ENCODE data around the gene ASAP2.
"Not testable (repeated sequence)": the region's sequence is repeated elsewhere in the genome, so short reads cannot be mapped to it uniquely, and the experiment has no call there.

The ASAP2 gene

DNA sequence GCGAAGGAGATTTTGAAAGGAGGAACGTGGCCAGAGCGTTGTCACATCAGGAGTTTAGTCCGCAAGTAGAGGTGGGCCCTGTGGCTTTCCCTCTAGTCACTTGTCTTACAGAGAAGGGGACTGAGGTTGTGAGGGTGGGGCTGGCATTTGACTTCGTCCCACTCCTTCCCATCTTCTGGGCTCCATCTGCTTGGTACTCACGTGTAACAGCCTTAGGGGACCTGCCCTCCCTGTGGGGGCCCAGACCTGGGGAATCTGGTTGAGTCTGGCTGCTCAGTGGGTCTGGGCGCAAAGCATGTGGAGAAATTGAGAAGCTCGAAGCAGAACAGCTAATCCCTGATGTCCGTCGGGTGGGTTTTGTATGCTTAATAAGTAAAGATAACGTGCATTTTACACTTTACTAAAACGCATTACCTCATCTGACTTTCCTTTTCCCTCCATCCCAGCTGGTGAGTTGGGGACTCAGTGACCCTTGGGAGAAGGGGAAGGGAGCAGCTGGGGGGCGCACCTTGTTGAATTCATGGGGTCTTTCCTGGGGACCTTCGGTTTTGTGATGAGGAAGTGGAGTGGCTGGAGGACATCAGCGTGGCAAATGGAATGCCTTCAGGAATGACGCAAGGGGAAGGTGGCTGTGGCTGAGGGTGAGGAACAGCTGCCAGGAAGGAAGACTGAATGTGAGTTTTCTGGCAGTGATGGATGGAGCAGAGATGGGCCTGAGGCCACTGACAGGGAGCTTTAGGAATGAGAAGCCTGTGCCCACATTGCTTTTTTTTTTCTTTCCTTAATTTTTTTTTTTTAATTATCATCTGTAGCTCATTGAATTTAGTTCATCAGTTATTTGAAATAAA is 44.8 kb downstream of the ASAP2 start:
- no peaks in the 10 kb centered on the region for H3K4me1 Mint-ChIP-seq
- H3K36me3 Mint-ChIP-seq, result no peaks in the 10 kb centered on the region
- H3K9me3 Mint-ChIP-seq, result no peaks in the 10 kb centered on the region
- peaks cover 17% of the 10 kb centered on the region for H3K27me3 Mint-ChIP-seq
- H3K4me3 Mint-ChIP-seq, result no peak overlapping the region
- H3K27ac Mint-ChIP-seq, result no peak overlapping the region
- ATAC-seq (ENCODE audit: low read depth) (no peak), DNase-seq (ENCODE audit: low spot score in 2 of 2) (no peak)

DNA sequence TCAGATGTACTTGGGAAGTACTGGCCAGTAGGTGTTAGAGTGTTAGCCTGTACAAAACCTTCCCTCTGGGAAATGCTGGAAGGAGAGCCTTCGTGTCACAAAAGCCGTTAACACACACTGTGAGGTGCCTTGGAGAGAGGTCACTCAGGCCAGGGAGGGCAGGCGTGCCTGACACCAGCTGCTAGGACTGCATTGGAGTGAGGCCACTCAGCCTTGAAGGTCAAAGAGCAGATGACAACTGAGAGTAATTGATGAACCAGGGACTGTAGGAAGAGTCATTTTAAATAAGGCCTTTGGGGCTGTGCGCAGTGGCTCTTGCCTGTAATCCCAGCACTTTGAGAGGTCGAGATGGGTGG is 45.4 kb downstream of the ASAP2 start:
- Mint-ChIP-seq H3K36me3 (no peaks in the 10 kb centered on the region), H3K27me3 (peaks cover 13% of the 10 kb centered on the region), H3K4me1 (no peaks in the 10 kb centered on the region), H3K9me3 (no peaks in the 10 kb centered on the region), H3K4me3 (no peak overlapping the region), H3K27ac (no peak overlapping the region)
- no peak for ATAC-seq (ENCODE audit: low read depth)
- no peak for DNase-seq (ENCODE audit: low spot score in 2 of 2)

DNA sequence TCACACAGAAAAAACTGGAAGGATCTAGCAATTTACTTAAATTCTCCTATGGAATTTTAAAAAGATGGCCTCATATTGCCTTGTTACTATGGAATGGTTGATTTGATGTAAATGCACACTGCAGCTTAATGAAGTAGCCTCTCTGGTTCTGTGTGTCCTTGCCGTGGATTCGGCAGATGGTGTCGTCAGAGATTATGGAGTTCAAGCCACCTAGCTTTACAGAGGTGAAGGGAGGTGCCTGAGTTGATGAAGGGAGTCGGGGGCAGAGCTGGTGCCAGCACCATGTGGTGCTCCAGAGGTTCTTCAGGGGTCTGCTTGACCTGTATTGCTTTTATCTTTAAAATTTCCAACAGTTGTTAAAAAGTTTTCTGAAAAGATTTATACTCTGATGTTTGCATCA is 48.8 kb downstream of the ASAP2 start:
- Mint-ChIP-seq H3K36me3 (no peaks in the 10 kb centered on the region), H3K27me3 (peaks cover 13% of the 10 kb centered on the region), H3K4me1 (no peaks in the 10 kb centered on the region), H3K4me3 (no peak overlapping the region), H3K27ac (no peak overlapping the region), H3K9me3 (no peaks in the 10 kb centered on the region)
- no peak for ATAC-seq (ENCODE audit: low read depth)
- no peak for DNase-seq (ENCODE audit: low spot score in 2 of 2)

DNA sequence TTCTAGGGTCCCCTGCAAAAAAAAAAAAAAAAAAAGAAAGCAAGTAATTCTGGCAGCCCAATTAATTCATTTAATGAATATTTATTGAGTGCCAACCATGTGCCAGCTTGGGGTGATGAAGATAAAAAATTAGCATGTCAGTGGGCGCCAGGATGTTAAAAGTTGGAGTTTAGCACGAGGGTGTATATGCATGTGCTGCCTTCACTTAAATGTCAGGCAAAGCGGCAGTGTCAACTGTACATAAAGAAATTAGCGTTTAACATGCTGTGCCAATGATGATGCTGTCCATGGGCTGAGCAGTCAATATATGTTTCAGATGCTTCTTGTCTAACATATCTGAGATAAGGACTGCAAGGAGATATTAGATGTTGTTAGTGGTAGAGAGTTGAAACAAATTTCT is 49.5 kb downstream of the ASAP2 start:
- ATAC-seq (ENCODE audit: low read depth), result no peak
- no peak overlapping the region for H3K27ac Mint-ChIP-seq
- peaks cover 10% of the 10 kb centered on the region for H3K27me3 Mint-ChIP-seq
- H3K4me1 Mint-ChIP-seq, result no peaks in the 10 kb centered on the region
- no peak overlapping the region for H3K4me3 Mint-ChIP-seq
- no peaks in the 10 kb centered on the region for H3K36me3 Mint-ChIP-seq
- DNase-seq (ENCODE audit: low spot score in 2 of 2), result no peak
- H3K9me3 Mint-ChIP-seq, result no peaks in the 10 kb centered on the region

DNA sequence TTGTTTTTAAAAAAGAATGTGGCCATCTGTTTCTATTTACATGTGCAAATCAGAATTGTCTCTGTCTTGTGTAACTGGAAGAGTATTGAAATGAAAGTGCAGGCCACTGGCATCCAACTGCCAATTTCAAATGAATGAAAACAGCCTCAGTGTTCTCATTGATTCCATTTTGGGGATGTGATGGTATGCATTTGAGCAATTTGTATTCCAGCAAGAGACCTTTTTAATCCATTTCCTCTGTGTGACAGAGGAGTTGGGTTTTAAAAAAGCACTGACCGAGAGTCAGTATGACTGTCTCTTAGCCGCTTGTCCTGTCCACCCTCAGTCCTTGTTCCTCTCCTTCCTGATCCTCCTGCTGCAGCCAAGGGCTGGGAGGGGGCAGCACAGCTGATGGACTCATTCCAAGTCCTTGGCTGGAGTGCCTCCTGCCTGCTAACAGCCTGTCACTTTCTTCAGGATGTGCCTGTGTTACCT is 50.0 kb downstream of the ASAP2 start:
- Mint-ChIP-seq H3K4me3 (no peak overlapping the region), H3K36me3 (no peaks in the 10 kb centered on the region), H3K27ac (no peak overlapping the region), H3K27me3 (peaks cover 9% of the 10 kb centered on the region), H3K4me1 (no peaks in the 10 kb centered on the region), H3K9me3 (no peaks in the 10 kb centered on the region)
- DNase-seq (ENCODE audit: low spot score in 2 of 2) (no peak), ATAC-seq (ENCODE audit: low read depth) (no peak)

DNA sequence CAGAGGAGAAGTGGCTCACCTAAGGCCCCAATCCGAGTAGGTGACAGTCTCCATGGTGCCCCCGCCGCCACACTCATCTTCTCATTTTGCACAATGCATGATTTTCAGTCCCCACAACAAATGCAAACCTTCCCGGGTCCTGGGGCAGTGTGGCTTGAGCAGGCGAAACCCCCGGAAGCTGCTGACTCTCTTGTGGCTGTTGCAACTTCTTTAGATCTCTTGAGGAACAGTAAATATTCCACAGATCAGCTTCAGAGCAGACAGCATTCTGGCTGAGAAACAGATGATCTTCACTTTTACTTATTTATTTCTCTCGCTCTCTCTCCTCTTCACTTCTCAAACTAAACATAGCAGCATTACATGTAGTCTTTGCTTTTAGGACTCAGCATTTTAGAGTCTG is 51.9 kb downstream of the ASAP2 start:
- Mint-ChIP-seq H3K36me3 (no peaks in the 10 kb centered on the region), H3K9me3 (no peaks in the 10 kb centered on the region), H3K4me3 (no peak overlapping the region), H3K27ac (no peak overlapping the region), H3K27me3 (peaks cover 5% of the 10 kb centered on the region), H3K4me1 (no peaks in the 10 kb centered on the region)
- DNase-seq (ENCODE audit: low spot score in 2 of 2) (no peak), ATAC-seq (ENCODE audit: low read depth) (no peak)

DNA sequence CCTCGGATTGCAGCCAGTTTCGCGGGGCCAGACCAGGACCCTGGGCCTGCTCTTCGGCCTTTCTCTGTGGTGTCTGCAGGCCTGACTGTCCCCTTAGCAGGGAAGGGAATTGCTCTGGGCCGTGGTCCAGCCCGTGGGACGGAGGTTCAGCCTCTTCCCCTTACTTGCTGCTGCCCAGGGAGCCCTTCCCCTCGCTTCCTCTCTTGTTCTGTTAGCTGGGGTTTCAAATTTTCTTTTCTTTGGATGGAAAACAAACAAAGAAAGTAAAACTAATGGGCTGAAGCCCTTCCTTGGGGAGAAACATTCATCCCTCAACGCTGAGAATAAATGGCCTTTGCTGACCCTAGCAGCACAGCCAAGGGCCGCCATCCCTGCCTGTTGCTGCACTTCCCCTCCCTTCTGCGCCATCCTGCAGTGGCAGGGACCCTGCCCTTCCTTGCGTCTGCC is 52.4 kb downstream of the ASAP2 start:
- H3K4me3 Mint-ChIP-seq, result no peak overlapping the region
- no peaks in the 10 kb centered on the region for H3K9me3 Mint-ChIP-seq
- H3K4me1 Mint-ChIP-seq, result no peaks in the 10 kb centered on the region
- ATAC-seq (ENCODE audit: low read depth), result no peak
- no peaks in the 10 kb centered on the region for H3K36me3 Mint-ChIP-seq
- DNase-seq (ENCODE audit: low spot score in 2 of 2), result no peak
- peaks cover 4% of the 10 kb centered on the region for H3K27me3 Mint-ChIP-seq
- no peak overlapping the region for H3K27ac Mint-ChIP-seq

DNA sequence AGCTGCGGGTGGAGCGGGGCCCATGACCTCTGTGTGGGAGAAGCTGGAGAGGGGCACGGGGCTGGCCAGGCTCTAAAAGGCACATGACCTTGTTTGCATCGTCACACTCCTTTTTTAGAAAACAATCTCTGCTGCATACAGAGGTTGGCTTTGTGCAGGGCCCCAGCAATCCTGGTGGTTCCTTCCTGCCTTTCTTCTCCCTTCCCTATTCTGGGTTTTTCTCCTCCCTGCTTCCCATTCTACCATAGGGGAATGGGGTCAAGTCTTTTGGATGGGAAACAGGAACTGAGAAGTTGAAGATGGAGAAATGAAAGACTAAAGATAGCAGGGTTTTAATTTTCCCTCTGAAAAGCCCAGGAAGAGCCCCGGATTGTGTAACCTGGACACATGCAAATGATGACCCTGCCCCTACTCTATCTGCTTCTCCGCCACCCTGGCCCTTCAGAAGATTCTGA is 53.9 kb downstream of the ASAP2 start:
- ATAC-seq (ENCODE audit: low read depth) (no peak), DNase-seq (ENCODE audit: low spot score in 2 of 2) (no peak)
- peaks cover 6% of the 10 kb centered on the region for H3K27me3 Mint-ChIP-seq
- no peaks in the 10 kb centered on the region for H3K9me3 Mint-ChIP-seq
- H3K4me1 Mint-ChIP-seq, result no peaks in the 10 kb centered on the region
- H3K4me3 Mint-ChIP-seq, result no peak overlapping the region
- no peak overlapping the region for H3K27ac Mint-ChIP-seq
- H3K36me3 Mint-ChIP-seq, result no peaks in the 10 kb centered on the region

DNA sequence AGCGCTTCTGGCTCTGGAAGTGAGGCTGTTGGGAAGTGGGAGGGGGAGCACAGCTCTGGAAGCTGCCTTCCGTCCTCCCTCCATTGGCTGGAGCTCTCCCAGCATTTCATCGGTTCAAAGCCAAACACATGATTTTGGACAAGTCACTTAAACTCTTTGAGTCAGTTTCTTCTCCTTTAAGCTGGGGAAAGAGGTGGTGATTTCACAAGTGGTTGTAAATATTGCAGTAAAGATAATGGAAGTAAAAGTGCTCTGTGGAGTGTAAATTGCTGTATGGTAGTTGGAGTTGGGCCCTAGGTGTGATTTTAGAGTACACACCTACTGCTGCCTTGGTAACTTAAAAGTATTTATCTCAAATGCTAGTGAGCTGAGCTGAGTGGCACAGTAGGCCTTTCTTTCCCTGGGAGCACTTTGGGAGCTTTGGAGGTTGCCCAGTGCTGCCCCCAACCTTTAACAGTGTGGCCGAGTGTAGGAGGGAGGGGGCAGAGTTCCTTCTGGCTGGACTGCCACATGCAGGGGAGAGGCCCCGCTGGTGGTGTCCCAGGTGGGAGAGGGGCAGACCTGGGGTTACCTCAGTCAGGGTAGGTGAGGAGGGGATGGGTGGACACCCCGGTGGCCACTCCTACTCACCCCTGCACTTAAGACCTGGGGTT is 54.7 kb downstream of the ASAP2 start:
- Mint-ChIP-seq H3K36me3 (no peaks in the 10 kb centered on the region), H3K9me3 (no peaks in the 10 kb centered on the region), H3K4me1 (no peaks in the 10 kb centered on the region), H3K4me3 (no peak overlapping the region), H3K27me3 (peaks cover 4% of the 10 kb centered on the region), H3K27ac (no peak overlapping the region)
- ATAC-seq (ENCODE audit: low read depth) (no peak), DNase-seq (ENCODE audit: low spot score in 2 of 2) (no peak)

DNA sequence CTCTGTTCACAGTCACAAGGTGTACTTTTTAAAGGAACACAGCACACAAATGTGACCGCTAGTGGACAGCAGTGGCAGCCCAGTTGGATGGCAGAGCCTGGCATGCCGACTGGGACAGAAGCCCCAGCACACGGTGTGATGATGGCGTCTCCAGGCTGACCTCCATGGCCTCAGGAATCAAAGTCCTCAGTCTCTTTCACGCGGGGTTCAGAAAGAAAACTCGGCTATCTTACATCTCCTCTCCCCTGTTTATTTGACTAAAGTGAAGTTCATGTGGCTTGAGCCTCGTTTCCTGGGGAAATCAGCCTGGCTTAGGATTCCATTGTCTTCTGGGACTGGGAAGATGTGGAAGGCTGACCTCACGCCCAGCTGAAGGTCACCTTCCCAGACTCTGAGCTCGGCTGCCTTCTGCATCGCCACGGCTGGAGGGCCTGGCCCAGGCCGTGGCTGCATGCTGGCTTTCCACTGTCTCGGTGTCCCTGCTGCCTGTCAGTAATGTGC is 56.1 kb downstream of the ASAP2 start:
- H3K27ac Mint-ChIP-seq, result no peak overlapping the region
- H3K9me3 Mint-ChIP-seq, result no peaks in the 10 kb centered on the region
- peaks cover 6% of the 10 kb centered on the region for H3K27me3 Mint-ChIP-seq
- ATAC-seq (ENCODE audit: low read depth) (no peak), DNase-seq (ENCODE audit: low spot score in 2 of 2) (no peak)
- H3K4me3 Mint-ChIP-seq, result no peak overlapping the region
- no peaks in the 10 kb centered on the region for H3K4me1 Mint-ChIP-seq
- H3K36me3 Mint-ChIP-seq, result no peaks in the 10 kb centered on the region

DNA sequence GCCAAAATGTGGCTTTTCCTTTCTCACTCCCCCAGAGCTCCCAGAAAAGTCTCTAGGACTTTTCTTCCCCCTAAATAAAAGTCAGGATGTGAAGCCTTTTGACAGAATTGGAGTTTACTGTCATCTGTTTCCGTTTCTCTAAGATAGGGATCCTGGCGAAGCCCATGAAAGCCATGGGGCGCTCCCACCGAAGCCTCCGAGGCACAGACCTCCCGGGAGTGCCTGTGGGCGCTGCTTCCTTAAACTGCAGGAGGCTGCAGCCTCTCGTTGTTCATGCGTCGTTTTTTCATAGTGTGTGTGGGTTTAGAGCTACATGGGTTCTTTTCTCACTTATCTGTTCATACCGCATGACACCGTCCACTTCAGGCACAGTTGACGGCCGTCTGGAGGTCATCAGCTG is 56.8 kb downstream of the ASAP2 start:
- ATAC-seq (ENCODE audit: low read depth) (no peak), DNase-seq (ENCODE audit: low spot score in 2 of 2) (no peak)
- H3K27ac Mint-ChIP-seq, result no peak overlapping the region
- H3K36me3 Mint-ChIP-seq, result no peaks in the 10 kb centered on the region
- peaks cover 6% of the 10 kb centered on the region for H3K27me3 Mint-ChIP-seq
- no peaks in the 10 kb centered on the region for H3K4me1 Mint-ChIP-seq
- H3K4me3 Mint-ChIP-seq, result no peak overlapping the region
- no peaks in the 10 kb centered on the region for H3K9me3 Mint-ChIP-seq

DNA sequence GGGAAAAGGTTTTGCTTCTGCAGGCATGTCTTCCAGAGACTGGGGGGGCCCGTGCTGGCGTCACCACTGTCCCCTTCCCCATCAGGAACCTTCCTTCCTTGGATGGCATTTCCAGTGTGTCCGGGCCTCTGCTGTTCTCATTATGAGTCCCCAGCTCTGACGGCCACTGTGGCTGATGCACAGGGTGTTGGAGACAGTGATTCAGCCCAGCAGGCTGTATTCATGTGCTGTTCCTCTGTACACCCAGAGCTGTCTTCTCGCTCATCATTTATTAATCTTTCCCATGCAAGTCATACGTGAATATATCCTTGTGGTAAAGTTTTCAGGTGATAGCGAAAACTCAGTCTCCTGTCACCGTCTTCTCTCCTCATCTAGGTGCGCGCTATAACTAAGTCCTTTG is 57.7 kb downstream of the ASAP2 start:
- DNase-seq (ENCODE audit: low spot score in 2 of 2), result no peak
- peaks cover 8% of the 10 kb centered on the region for H3K27me3 Mint-ChIP-seq
- H3K9me3 Mint-ChIP-seq, result no peaks in the 10 kb centered on the region

DNA sequence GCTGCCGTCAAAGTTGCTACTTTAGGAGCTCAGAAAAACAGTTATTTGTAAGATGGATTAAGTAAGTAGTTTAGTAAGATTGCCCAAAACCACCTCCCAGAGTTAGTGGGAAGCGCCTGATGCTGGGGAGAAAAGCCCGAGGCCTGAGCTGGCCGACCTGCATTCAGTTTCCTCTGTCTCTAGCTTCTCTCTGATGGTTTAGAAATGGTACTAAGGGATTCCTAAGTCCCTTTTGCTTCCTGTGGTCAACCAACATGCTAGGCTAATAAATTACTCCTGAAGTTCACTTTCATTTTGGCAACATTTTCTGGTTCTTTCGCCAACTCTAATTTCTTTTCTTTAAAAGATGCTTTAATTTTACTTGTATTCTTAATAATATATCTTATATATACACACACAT is 60.1 kb downstream of the ASAP2 start:
- H3K4me1 Mint-ChIP-seq, result no peaks in the 10 kb centered on the region
- H3K27me3 Mint-ChIP-seq, result peaks cover 11% of the 10 kb centered on the region
- ATAC-seq (ENCODE audit: low read depth) (no peak), DNase-seq (ENCODE audit: low spot score in 2 of 2) (no peak)
- H3K27ac Mint-ChIP-seq, result no peak overlapping the region
- H3K4me3 Mint-ChIP-seq, result no peak overlapping the region
- peaks cover 2% of the 10 kb centered on the region for H3K9me3 Mint-ChIP-seq
- H3K36me3 Mint-ChIP-seq, result no peaks in the 10 kb centered on the region

More for the DNA sequence above, 57.7 kb downstream of the ASAP2 start:
- no peaks in the 10 kb centered on the region for H3K36me3 Mint-ChIP-seq
- no peak for ATAC-seq (ENCODE audit: low read depth)
- H3K4me3 Mint-ChIP-seq, result no peak overlapping the region
- no peaks in the 10 kb centered on the region for H3K4me1 Mint-ChIP-seq
- no peak overlapping the region for H3K27ac Mint-ChIP-seq

DNA sequence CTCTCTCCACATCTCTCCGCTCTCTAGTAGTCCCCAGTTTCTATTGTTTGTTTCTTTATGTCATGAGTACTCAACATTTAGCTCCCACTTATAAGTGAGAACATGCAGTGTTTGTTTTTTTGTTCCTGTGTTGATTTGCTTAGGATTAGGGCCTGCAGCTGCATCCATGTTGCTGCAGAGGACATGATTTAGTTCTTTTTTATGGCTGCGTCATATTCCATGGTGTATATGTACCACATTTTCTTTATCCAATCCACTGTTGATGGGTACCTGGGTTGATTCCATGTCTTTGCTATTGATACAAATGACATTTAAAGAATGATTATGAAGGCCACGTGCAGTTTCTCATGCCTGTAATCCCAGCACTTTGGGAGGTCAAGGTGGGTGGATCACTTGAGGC is 60.7 kb downstream of the ASAP2 start:
- DNase-seq (ENCODE audit: low spot score in 2 of 2); H3K36me3 Mint-ChIP-seq; ATAC-seq (ENCODE audit: low read depth); H3K4me3 Mint-ChIP-seq; H3K4me1 Mint-ChIP-seq; H3K27ac Mint-ChIP-seq; H3K9me3 Mint-ChIP-seq: not testable (repeated sequence)
- H3K27me3 Mint-ChIP-seq, result peaks cover 11% of the 10 kb centered on the region
